Activated CD8-positive, alpha-beta memory T cell treated with anti-CD3 and anti-CD28 coated beads, Interleukin-2, amount 10 ng/mL, durations not matched to agents 7 days and 5 days (primary cell): ENCODE measurements around the gene DNMBP. TPM values are rescaled to one million over a fixed set of nuclear protein-coding genes. Genes with fewer than 3 reads are reported as not detected.
"Not testable (repeated sequence)": the region's sequence is repeated elsewhere in the genome, so short reads cannot be mapped to it uniquely, and the experiment has no call there.

ENCODE experiments used
- ATAC-seq: fragments of 150-1000 bp; cut with Tn5 transposase; one replicate; pipeline ENCODE4 v1.10.0; 2021; ENCODE audit warnings: moderate library complexity
- CTCF ChIA-PET: fragments of 350-600 bp; sonication (Branson Sonifier 250); formaldehyde crosslinking; loops from one replicate; lab custom pipeline; 2021; ENCODE audit warnings: antibody characterized with exemption; lab: Charles Lee
- DNase-seq: peaks from one replicate; pipeline ENCODE4 v3.0.0-alpha.2; 2020
- H3K27ac Mint-ChIP-seq: one replicate; pipeline ENCODE4 v1.8.0; 2021; ENCODE audit warnings: mild to moderate bottlenecking, mixed read lengths
- H3K27me3 Mint-ChIP-seq: one replicate; pipeline ENCODE4 v1.8.0; 2021; ENCODE audit warnings: mixed read lengths
- H3K36me3 Mint-ChIP-seq: one replicate; pipeline ENCODE4 v1.8.0; 2021; ENCODE audit warnings: mild to moderate bottlenecking, mixed read lengths
- H3K4me1 Mint-ChIP-seq: one replicate; pipeline ENCODE4 v1.8.0; 2021; ENCODE audit warnings: mixed read lengths
- H3K4me3 Mint-ChIP-seq: one replicate; pipeline ENCODE4 v1.8.0; 2021; ENCODE audit warnings: mild to moderate bottlenecking, moderate library complexity, mixed read lengths
- H3K9me3 Mint-ChIP-seq: one replicate; pipeline ENCODE4 v1.8.0; 2022; ENCODE audit warnings: low read depth, mixed read lengths
- total RNA-seq, 2 experiments: library from RNA; stranded (reverse); gene quantifications; one replicate each; pipeline ENCODE4 v1.2.3, GENCODE V29; 2021

DNMBP gene
- total RNA-seq, 2 experiments from 2014 or later: 3.4 to 5.1 TPM

DNA sequence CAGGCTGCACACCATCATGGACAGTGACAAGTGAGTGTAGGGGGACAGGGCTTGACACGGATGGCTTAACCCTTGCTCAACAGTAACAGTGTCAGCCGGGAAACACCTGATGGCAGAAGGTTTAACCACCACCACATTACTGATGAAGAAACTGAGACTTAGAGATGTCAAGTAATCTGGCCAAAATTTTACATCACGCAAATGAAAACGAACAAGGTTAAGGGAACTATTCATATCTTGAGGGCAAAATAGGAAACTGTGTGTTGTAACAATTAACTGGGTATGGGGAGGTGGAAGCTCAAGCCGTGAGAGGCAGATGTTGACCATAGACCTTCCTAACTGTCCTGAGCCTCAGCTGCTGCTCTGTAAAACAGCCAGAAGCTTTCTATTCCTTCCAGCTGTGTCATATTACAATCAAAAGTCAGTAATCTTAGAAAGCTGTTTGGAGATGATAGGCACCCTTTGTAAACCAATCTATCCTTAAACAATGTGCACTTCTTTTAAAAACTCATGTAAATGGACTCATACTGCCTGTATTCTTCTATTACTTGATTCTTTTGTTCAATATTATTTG lies 158.9 kb downstream of the DNMBP start:
- peaks cover 2% of the 10 kb centered on the region for H3K4me1 Mint-ChIP-seq
- H3K36me3 Mint-ChIP-seq: no peaks in the 10 kb centered on the region
- H3K4me3 Mint-ChIP-seq: no peak overlapping the region
- no peak overlapping the region for H3K27ac Mint-ChIP-seq
- H3K27me3 Mint-ChIP-seq: no peaks in the 10 kb centered on the region
- no peaks in the 10 kb centered on the region for H3K9me3 Mint-ChIP-seq
- no peak for DNase-seq
- no peak for ATAC-seq
- CTCF ChIA-PET: interaction anchor here (9.0 kb wide), 1 partner anchor 196 kb away, joined by 132 read pairs; no protein-coding TSS in a partner anchor

DNA sequence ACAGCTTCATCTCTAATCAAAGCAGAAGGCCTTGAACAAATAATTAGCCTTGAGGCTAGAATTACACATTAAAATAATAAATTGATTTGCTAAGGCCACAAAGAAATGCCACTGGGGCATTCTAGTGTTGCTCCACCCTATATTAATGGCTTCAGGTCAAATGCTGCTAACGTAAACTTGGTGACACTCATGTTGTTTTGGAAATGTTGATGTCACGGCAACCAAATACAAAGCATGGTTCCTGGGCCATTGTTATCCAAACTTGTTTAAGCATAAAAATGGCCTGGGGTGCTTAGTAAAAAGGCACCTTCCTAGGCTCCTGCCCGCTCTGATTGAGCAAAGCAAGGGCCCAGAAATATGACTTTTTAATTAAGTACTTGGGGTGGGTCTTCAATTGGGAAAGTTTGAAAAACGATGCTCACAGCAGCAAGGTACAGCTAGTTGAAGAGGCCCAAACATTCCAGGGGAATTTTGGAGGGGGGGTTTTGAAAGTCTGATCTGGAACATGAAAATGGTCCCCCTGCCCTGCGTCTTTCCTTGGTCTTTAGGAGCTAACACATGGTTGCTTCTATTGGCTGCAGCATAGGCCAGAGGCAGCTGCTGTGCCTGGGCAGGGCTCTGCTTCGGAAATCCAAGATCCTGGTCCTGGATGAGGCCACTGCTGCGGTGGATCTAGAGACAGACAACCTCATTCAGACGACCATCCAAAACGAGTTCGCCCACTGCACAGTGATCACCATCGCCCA lies 159.6 kb downstream of the DNMBP start:
- no peaks in the 10 kb centered on the region for H3K27me3 Mint-ChIP-seq
- no peak overlapping the region for H3K4me3 Mint-ChIP-seq
- peaks cover 4% of the 10 kb centered on the region for H3K4me1 Mint-ChIP-seq
- DNase-seq (no peak), ATAC-seq (no peak)
- CTCF ChIA-PET: interaction anchor here (6.5 to 9.0 kb wide), 2 partner anchors 159 to 196 kb away, joined by 72 to 132 read pairs; partner anchors contain the start of gene DNMBP
- no peak overlapping the region for H3K27ac Mint-ChIP-seq
- H3K9me3 Mint-ChIP-seq: no peaks in the 10 kb centered on the region
- no peaks in the 10 kb centered on the region for H3K36me3 Mint-ChIP-seq

DNA sequence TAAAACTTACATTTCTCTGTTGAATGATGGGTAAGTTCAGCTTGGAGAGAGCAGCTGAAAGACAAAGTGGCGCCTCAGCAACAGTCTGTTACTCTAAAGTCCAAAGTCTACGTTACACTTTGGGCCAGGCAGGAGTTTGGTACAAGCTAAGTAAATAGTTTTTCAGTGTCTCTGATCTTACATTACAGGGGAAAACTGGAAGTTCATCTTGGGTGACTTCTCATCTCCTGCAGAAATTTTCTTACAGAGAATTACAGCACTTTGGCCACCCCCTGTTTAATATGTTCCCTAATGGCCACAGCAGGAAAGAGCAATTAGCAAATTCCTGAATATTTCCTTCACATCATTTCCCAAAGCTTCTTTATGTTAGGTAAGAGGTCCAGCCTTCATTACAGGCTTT lies 160.2 kb downstream of the DNMBP start:
- DNase-seq (no peak), ATAC-seq (no peak)
- CTCF ChIA-PET: interaction anchor here (1.0 to 9.0 kb wide), 4 partner anchors 21 to 197 kb away, joined by 3 to 132 read pairs (median 38); partner anchors contain the start of gene DNMBP
- peaks cover 4% of the 10 kb centered on the region for H3K4me1 Mint-ChIP-seq
- H3K27me3 Mint-ChIP-seq: no peaks in the 10 kb centered on the region
- no peaks in the 10 kb centered on the region for H3K9me3 Mint-ChIP-seq
- no peak overlapping the region for H3K27ac Mint-ChIP-seq
- H3K36me3 Mint-ChIP-seq: no peaks in the 10 kb centered on the region
- no peak overlapping the region for H3K4me3 Mint-ChIP-seq

DNA sequence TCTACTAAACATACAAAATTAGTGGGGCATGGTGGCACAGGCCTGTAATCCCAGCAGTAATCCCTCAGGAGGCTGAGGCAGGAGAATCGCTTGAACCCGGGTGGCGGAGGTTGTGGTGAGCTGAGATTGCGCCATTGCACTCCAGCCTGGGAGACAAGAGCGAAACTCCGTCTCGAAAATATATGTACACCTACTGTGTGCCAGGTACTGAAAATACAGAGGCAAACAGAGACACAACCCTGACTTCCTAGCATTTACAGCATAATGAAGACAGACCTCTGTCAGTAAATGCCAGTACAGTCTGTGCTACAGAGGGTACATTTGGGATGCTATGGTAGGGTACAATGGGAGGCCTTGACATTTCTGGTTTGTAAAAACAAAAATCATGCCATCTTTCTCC lies 160.7 kb downstream of the DNMBP start:
- Mint-ChIP-seq H3K36me3 (no peaks in the 10 kb centered on the region), H3K4me3 (no peak overlapping the region), H3K9me3 (no peaks in the 10 kb centered on the region), H3K27me3 (no peaks in the 10 kb centered on the region), H3K27ac (no peak overlapping the region), H3K4me1 (peaks cover 4% of the 10 kb centered on the region)
- CTCF ChIA-PET: interaction anchor here (1.0 to 9.0 kb wide), 4 partner anchors 21 to 198 kb away, joined by 3 to 132 read pairs (median 38); partner anchors contain the start of gene DNMBP
- DNase-seq (no peak), ATAC-seq (no peak)

DNA sequence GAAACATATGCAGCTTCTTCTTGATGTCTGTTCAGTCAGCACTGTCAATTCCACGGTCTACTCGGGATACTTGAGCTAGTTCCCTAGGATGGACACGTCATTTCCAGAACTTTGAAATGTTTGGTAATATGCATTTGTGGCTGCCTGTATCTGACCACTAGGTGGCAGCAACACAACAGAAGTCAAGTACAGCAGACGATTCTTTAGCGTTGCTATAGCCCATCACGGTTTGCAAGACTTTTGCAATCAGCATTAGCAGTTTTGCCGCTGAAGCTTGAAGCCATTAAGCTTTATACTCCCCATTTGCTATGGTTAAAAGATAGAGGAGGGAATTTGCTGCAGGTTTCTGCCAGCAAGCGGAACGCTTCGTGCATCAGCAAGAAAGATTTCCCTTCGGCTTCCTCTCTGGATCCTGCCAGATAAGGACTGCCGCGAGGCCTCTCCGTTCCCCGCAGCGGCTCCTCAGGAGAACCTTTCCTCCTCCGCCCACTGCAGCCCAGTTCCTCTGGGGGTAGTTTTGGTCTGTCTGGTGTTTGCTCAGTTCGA lies 163.8 kb downstream of the DNMBP start:
- Mint-ChIP-seq H3K36me3 (no peaks in the 10 kb centered on the region), H3K4me1 (peaks cover 9% of the 10 kb centered on the region), H3K9me3 (no peaks in the 10 kb centered on the region), H3K4me3 (peak overlapping the region; percentile 1), H3K27ac (no peak overlapping the region), H3K27me3 (no peaks in the 10 kb centered on the region)
- CTCF ChIA-PET: interaction anchor here (0.6 to 9.0 kb wide), 53 partner anchors 8 to 397 kb away, joined by 3 to 132 read pairs (median 4); partner anchors contain the start of genes COX15, CUTC and DNMBP
- DNase-seq (peak; percentile 82), ATAC-seq (peak; percentile 96)

DNA sequence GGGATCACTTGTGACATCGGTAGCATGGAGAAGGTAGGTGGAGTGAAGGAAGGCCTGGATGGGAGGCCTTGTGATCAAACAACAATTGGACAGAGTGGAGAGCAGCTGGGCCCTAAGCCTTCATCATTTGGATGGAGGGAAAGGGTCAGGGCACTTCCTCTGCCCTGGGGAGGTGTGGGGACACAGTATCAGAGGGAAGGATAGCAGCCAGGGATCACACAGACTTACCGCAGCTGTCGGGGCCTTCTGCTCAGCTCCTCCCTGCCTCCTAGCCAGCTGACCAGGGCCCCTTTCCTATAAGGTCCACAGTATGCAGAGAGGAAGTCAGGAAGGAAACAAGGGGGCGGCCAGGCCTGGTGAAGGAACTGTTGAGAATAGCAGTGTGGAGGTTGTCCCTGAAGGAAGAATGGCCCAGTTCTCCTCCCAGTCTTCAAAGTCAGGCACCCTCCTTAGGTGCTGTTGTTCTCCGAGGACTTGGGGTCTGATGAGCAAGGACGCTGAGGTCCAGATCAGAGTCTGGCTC lies 165.3 kb downstream of the DNMBP start:
- no peak for ATAC-seq
- CTCF ChIA-PET: interaction anchor here (1.1 to 9.0 kb wide), 9 partner anchors 9 to 208 kb away, joined by 3 to 132 read pairs (median 7); partner anchors contain the start of gene DNMBP
- no peak for DNase-seq
- Mint-ChIP-seq H3K4me1 (peaks cover 9% of the 10 kb centered on the region), H3K27ac (no peak overlapping the region), H3K4me3 (no peak overlapping the region), H3K9me3 (no peaks in the 10 kb centered on the region), H3K27me3 (no peaks in the 10 kb centered on the region), H3K36me3 (no peaks in the 10 kb centered on the region)

DNA sequence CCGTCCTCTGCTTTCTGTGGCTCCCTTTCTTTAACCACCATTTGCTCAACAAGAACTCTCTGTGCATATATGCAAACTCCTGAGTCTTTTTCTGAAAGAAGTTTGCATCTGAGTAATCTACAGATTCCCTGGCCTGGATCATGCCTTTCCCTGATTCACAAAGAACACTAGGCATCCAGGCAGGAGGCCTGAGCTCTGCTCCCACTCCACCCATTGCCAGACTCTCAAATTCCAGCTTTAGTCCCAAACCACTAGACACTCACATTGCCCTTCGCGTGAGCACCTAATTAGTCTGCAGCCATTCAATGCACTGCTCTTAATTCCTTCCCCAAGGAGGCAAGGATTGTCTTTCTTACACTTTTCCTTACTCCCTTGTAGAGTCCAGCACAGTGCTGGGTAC lies 166.4 kb downstream of the DNMBP start:
- Mint-ChIP-seq H3K36me3 (no peaks in the 10 kb centered on the region), H3K9me3 (no peaks in the 10 kb centered on the region), H3K27ac (no peak overlapping the region), H3K27me3 (no peaks in the 10 kb centered on the region), H3K4me1 (peaks cover 9% of the 10 kb centered on the region), H3K4me3 (no peak overlapping the region)
- ATAC-seq (no peak), DNase-seq (no peak)
- CTCF ChIA-PET: interaction anchor here (1.6 to 9.0 kb wide), 2 partner anchors 169 to 203 kb away, joined by 3 to 132 read pairs; no protein-coding TSS in a partner anchor

DNA sequence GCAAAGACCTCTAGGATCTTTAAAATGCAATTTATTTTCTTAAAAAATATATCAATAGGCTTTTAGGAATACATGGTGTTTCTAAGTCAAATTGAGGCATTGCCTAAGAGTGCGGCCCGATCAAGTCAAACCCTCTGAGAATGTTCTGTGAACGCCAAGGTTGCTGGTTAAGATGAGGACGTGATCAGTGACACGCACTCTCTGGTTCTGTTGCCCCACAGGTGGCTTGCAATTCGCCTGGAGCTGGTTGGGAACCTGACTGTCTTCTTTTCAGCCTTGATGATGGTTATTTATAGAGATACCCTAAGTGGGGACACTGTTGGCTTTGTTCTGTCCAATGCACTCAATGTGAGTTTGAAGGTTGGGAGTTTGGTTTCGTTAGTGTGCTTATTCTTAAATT lies 168.0 kb downstream of the DNMBP start:
- CTCF ChIA-PET: no interaction called here
- ATAC-seq: no peak

DNA sequence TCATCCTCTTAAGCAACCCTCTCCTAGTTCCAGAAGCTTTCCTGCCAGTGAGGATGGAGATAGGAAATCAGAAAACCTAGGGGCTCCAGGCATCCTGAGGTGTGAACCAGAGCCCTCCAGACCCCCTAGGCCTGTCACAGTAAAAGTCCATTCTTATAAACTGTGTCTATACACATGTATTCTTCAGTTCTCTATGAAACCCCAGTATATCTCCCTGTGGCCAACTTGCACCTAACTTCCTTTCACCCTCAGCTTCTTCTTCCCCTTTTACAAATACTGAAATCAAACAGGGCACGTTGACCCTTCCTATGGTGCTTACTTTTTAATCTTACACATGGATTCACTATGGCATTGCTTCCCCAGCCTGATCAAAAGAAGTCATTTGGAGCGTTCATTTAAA lies 168.9 kb downstream of the DNMBP start:
- H3K36me3 Mint-ChIP-seq, CTCF ChIA-PET, DNase-seq, H3K4me1 Mint-ChIP-seq, H3K4me3 Mint-ChIP-seq, H3K27me3 Mint-ChIP-seq, H3K27ac Mint-ChIP-seq, ATAC-seq, H3K9me3 Mint-ChIP-seq: not testable (repeated sequence)

More for the DNA sequence above, 168.0 kb downstream of the DNMBP start:
- no peak overlapping the region for H3K4me3 Mint-ChIP-seq
- no peak overlapping the region for H3K27ac Mint-ChIP-seq
- DNase-seq: no peak
- no peaks in the 10 kb centered on the region for H3K27me3 Mint-ChIP-seq
- H3K36me3 Mint-ChIP-seq: no peaks in the 10 kb centered on the region
- H3K9me3 Mint-ChIP-seq: no peaks in the 10 kb centered on the region
- peaks cover 9% of the 10 kb centered on the region for H3K4me1 Mint-ChIP-seq

DNA sequence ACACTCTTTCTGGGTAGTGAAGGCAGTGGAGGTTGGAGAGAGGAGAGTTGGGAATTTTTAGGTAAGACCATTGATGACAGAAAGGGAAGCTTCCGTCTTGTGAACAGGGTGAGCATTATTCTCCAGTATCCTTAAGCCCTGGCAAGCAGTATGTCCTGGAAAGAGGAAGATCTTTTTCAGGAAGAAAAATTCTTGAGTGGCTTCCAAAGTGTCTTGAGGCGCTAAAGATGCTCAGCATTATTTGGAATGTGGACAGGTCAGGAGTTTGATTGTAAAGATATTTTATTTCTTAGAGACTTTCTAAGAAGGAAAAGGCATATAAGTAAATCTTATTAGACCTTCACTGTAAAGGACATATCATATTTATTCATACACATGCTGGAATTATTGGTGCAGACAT lies 173.0 kb downstream of the DNMBP start:
- Mint-ChIP-seq H3K27ac (no peak overlapping the region), H3K27me3 (no peaks in the 10 kb centered on the region), H3K36me3 (no peaks in the 10 kb centered on the region), H3K4me3 (no peak overlapping the region), H3K4me1 (peaks cover 4% of the 10 kb centered on the region), H3K9me3 (no peaks in the 10 kb centered on the region)
- CTCF ChIA-PET: no interaction called here
- ATAC-seq (no peak), DNase-seq (peak; percentile 7)

DNA sequence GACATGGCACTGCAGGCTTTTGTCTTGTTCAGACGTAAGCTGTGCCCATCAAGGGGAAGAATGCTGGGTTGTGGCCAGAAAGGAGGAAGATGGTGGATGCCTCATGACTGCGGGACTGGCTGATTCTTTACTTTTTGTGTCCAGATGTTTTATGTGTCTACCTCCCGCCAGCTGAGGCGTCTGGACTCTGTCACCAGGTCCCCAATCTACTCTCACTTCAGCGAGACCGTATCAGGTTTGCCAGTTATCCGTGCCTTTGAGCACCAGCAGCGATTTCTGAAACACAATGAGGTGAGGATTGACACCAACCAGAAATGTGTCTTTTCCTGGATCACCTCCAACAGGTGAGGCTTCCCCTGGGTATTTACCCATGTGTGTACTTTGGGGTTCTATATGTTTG lies 173.8 kb downstream of the DNMBP start:
- Mint-ChIP-seq H3K36me3 (no peaks in the 10 kb centered on the region), H3K4me1 (peaks cover 4% of the 10 kb centered on the region), H3K27me3 (no peaks in the 10 kb centered on the region), H3K9me3 (no peaks in the 10 kb centered on the region), H3K4me3 (no peak overlapping the region), H3K27ac (no peak overlapping the region)
- DNase-seq (peak; percentile 26), ATAC-seq (no peak)
- CTCF ChIA-PET: no interaction called here

DNA sequence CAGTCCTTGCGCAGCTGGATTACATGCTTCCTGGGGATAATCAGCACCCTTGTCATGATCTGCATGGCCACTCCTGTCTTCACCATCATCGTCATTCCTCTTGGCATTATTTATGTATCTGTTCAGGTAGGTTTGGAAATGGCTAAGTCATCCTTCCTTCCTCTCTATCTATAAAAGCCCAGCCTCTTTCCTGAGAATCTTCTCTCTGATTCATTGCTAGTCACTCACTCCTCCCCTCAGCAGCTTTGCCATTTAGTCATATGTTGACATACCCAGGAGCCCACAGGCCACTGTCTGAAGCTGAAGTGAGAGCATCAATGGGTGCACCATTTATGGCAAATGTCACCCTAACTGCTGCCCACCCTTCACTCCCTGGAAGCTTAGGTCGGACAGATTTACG lies 175.3 kb downstream of the DNMBP start:
- H3K27ac Mint-ChIP-seq: no peak overlapping the region
- DNase-seq: no peak
- H3K4me1 Mint-ChIP-seq: peaks cover 4% of the 10 kb centered on the region
- H3K9me3 Mint-ChIP-seq: peaks cover 3% of the 10 kb centered on the region
- CTCF ChIA-PET: interaction anchor here (1.9 kb wide), 1 partner anchor 11 kb away, joined by 9 read pairs; no protein-coding TSS in a partner anchor
- no peaks in the 10 kb centered on the region for H3K27me3 Mint-ChIP-seq
- peaks cover 4% of the 10 kb centered on the region for H3K36me3 Mint-ChIP-seq
- ATAC-seq: no peak
- no peak overlapping the region for H3K4me3 Mint-ChIP-seq

DNA sequence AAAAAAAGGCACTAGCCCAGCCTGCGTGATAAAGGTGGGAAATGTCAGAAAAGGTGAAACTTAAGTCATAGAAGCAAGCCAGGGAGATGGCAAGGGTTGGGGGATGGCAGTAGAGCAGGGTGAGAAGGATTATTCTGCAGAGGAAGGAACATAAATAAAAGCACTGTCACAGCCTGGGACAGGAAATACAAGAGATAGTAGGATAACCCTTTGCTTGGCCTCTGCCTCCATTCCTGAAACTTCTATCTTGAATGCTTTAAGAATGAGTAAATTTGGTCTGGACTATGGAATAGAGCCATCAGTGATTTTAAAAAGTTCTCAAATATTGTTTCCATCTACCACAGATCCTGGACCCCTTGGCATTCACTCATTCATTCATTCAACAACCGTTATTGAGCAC lies 177.3 kb downstream of the DNMBP start:
- Mint-ChIP-seq H3K36me3 (peaks cover 16% of the 10 kb centered on the region), H3K27ac (no peak overlapping the region), H3K27me3 (no peaks in the 10 kb centered on the region), H3K4me3 (no peak overlapping the region), H3K4me1 (peaks cover 18% of the 10 kb centered on the region), H3K9me3 (peaks cover 11% of the 10 kb centered on the region)
- DNase-seq: peak; percentile 5
- CTCF ChIA-PET: no interaction called here
- ATAC-seq: no peak
